Type B pancreatic cell (in vitro differentiated cells): ENCODE data around the gene PRR15. TPM values are rescaled to one million over a fixed set of nuclear protein-coding genes. Genes with fewer than 3 reads are reported as not detected.
A peak's percentile ranks its signal among the peaks of the same experiment; 100 is the strongest.

Experiments
- DNase-seq: peaks from one replicate; pipeline ENCODE4 v3.0.0; 2021; ENCODE audit warnings: mixed read lengths; ENCODE audit not compliant: unreplicated experiment; ENCODE audit errors: extremely low spot score
- H3K27ac Mint-ChIP-seq: 2 replicates; pipeline ENCODE4 v1.8.0; 2021; ENCODE audit warnings: mild to moderate bottlenecking, mixed read lengths
- H3K27me3 Mint-ChIP-seq: 2 replicates; pipeline ENCODE4 v1.8.0; 2021; ENCODE audit warnings: mixed read lengths
- H3K36me3 Mint-ChIP-seq: 2 replicates; pipeline ENCODE4 v1.8.0; 2021; ENCODE audit warnings: mixed read lengths
- H3K4me1 Mint-ChIP-seq: one replicate; pipeline ENCODE4 v1.8.0; 2021; ENCODE audit warnings: mixed read lengths; ENCODE audit not compliant: unreplicated experiment
- H3K4me3 Mint-ChIP-seq: 2 replicates; pipeline ENCODE4 v1.8.0; 2021; ENCODE audit warnings: mild to moderate bottlenecking, mixed read lengths
- H3K9me3 Mint-ChIP-seq: 2 replicates; pipeline ENCODE4 v1.8.0; 2021; ENCODE audit warnings: mixed read lengths
- total RNA-seq: library from RNA; stranded (reverse); gene quantifications from 2 replicates; pipeline ENCODE4 v1.2.1, GENCODE V29; 2021; ENCODE audit warnings: low replicate concordance
- TF ChIP-seq, protein P1 (sequence below): fragments of 200-600 bp; sonication (generic); conservative IDR thresholded peaks from 2 replicates; pipeline ENCODE4 v1.5.0; 2021; ENCODE audit warnings: antibody characterized with exemption, mild to moderate bottlenecking

Gene PRR15
- total RNA-seq, 1 donor from 2014 or later = 10.8 TPM

DNA sequence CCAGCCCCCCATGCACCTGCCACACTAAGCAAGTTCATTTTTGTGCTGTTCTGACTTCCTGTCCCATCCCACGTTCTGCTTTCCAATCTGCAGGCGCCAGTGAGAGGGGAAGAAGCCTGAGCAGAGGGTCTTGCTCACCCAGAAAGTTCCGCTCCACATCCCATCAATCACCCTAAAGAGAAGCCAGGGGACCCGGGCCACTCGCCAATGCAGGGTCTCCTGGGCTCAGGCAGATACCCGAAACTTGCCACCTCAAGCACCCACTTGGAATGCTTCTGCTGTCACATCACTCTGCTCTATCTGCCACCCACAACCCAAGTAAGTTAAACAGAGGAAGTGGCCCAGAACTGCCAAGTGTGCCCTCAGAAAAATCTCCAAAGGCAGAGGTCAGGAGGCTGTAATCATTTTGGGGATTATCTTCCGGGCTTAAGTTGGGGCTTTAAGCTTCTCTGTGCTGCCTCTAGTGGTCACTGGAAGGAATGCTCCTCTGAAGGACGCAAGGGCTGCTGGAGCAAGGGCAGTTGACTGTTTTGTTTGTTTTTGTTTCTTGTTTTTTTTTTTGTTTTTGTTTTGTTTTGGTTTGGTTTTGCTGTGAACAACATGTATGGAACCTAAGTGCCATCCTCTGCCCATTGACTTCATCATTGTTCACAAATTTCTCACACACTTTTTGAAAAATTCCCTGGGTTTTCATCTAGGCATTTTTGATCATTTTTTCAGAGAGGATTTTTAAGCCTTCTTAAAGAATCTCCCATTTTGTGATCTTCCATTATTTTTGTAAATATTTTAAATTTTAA lies 25.5 kb downstream of the PRR15 start:
- DNase-seq = no peak
- TF ChIP-seq, protein P1, sequence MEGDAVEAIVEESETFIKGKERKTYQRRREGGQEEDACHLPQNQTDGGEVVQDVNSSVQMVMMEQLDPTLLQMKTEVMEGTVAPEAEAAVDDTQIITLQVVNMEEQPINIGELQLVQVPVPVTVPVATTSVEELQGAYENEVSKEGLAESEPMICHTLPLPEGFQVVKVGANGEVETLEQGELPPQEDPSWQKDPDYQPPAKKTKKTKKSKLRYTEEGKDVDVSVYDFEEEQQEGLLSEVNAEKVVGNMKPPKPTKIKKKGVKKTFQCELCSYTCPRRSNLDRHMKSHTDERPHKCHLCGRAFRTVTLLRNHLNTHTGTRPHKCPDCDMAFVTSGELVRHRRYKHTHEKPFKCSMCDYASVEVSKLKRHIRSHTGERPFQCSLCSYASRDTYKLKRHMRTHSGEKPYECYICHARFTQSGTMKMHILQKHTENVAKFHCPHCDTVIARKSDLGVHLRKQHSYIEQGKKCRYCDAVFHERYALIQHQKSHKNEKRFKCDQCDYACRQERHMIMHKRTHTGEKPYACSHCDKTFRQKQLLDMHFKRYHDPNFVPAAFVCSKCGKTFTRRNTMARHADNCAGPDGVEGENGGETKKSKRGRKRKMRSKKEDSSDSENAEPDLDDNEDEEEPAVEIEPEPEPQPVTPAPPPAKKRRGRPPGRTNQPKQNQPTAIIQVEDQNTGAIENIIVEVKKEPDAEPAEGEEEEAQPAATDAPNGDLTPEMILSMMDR = peak; percentile 88
- Mint-ChIP-seq H3K4me3 (no peak overlapping the region), H3K9me3 (no peaks in the 10 kb centered on the region), H3K36me3 (no peaks in the 10 kb centered on the region), H3K27ac (peak overlapping the region; percentile 63), H3K4me1 (no peaks in the 10 kb centered on the region), H3K27me3 (no peaks in the 10 kb centered on the region)

DNA sequence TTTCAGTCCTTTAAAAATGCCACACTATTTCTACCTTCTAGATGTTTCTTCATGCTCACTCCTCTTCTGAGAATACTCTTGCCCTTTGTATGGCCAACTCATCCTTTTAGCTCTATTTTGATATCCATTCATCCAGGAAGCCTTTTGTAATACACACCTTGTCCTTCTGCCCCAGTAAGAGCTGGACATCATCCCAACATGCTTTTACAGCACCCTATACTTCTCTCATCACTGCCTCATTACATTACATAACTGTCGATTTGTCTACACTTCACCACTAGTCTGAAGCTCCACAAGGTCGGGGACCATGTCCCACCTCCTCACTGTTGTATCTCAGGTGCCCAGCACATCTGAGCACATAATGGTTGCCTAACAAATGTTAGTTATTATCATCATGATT lies 29.2 kb downstream of the PRR15 start:
- no peak for DNase-seq
- TF ChIP-seq, protein P1 = no peak
- Mint-ChIP-seq H3K36me3 (no peaks in the 10 kb centered on the region), H3K9me3 (no peaks in the 10 kb centered on the region), H3K27me3 (no peaks in the 10 kb centered on the region), H3K27ac (no peak overlapping the region), H3K4me1 (no peaks in the 10 kb centered on the region), H3K4me3 (no peak overlapping the region)

DNA sequence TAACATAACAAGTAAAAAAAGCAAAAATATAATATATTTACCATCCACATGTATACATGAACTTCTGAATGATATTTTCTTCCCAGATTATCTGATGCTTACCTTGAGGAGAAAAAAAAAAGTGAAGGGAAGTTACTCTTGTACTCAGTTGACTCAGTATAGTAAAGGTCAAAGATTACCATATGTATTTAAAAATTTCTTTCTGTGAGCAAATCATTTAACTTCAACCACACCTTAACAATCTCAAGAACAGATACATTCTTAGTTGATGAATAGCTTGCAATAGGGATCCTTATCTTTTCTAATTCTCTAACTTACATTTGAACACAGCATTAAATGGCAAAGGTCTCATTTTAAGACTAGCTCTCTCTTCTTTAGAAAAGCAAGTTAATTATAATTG lies 29.8 kb downstream of the PRR15 start:
- Mint-ChIP-seq H3K27me3 (no peaks in the 10 kb centered on the region), H3K4me1 (no peaks in the 10 kb centered on the region), H3K4me3 (no peak overlapping the region), H3K9me3 (no peaks in the 10 kb centered on the region), H3K27ac (no peak overlapping the region), H3K36me3 (no peaks in the 10 kb centered on the region)
- TF ChIP-seq, protein P1 = no peak
- no peak for DNase-seq

DNA sequence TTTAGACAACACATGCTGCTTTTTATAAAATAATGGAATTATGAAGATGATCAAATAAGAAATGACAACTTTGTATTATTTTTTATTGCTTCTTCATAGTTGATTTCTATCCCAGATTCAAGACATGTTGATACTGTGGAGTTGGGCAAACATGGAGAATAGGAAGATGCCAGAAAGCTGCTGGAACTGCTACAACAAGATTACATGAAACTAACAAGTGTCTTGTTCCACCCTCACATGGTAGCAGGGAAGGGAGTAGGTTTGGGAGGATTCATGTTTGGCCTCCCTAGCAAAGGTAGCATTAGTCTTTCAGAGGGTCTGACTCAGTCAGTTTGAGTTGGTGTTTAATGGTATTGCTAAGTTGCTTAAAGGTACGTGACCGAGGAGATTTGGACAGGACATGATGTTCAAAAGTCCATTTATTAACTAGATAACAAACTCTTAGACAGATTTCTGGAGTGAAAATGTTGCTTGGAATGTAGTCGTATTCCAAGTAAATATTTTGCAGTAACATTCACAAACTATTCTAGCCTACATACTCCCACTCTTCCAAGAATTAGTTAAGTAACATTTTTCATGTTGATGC lies 33.1 kb downstream of the PRR15 start:
- TF ChIP-seq, protein P1 = no peak
- no peak overlapping the region for H3K27ac Mint-ChIP-seq
- H3K9me3 Mint-ChIP-seq = no peaks in the 10 kb centered on the region
- H3K27me3 Mint-ChIP-seq = no peaks in the 10 kb centered on the region
- H3K36me3 Mint-ChIP-seq = no peaks in the 10 kb centered on the region
- no peak for DNase-seq
- H3K4me3 Mint-ChIP-seq = no peak overlapping the region
- peaks cover 8% of the 10 kb centered on the region for H3K4me1 Mint-ChIP-seq

DNA sequence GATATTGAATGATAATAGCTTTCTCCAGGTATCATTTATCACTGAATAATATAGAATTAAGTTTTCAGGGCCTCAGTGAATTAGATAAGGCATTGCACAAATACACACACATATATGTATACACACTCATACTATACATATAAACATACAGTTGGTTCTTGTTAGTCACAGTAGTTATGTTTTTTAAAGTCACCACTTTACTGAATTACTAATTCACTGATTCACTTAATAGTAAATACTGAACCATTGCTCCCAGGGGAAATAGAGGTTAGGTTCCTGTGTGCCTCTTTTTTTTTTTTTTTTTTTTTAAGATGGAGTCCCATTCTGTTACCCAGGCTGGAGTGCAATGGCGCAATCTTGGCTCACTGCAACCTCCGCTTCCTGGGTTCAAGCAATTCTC lies 33.6 kb downstream of the PRR15 start:
- no peak overlapping the region for H3K4me3 Mint-ChIP-seq
- no peaks in the 10 kb centered on the region for H3K9me3 Mint-ChIP-seq
- no peaks in the 10 kb centered on the region for H3K27me3 Mint-ChIP-seq
- peaks cover 8% of the 10 kb centered on the region for H3K4me1 Mint-ChIP-seq
- H3K27ac Mint-ChIP-seq = no peak overlapping the region
- DNase-seq = no peak
- H3K36me3 Mint-ChIP-seq = no peaks in the 10 kb centered on the region
- TF ChIP-seq, protein P1 = no peak
